Pulmonary artery endothelial cell (primary cell): ENCODE results near the gene KRT14. TPM values are rescaled to one million over a fixed set of nuclear protein-coding genes. Genes with fewer than 3 reads are reported as not detected.

ENCODE experiments used
- total RNA-seq: library from RNA; depleted of rRNA; stranded (reverse); fragments of >200 nt; gene quantifications from 2 replicates; pipeline ENCODE4 v1.2.3, GENCODE V29; 2014

The KRT14 gene
- total RNA-seq, 1 donor from 2014 or later, result 0.07 TPM

Other genes with a start within 250 kb of the KRT14 start
- not detected in 2 replicates for gene KRT33A, start 236.1 kb downstream of the KRT14 start, total RNA-seq
- gene KRT33B, start 217.1 kb downstream of the KRT14 start, total RNA-seq, result not detected in 2 replicates
- not detected in 2 replicates for gene KRT34, start 204.6 kb downstream of the KRT14 start, total RNA-seq
- gene KRT31, start 189.3 kb downstream of the KRT14 start, total RNA-seq, result not detected in 2 replicates
- gene KRT37, start 162.3 kb downstream of the KRT14 start, total RNA-seq, result not detected in 2 replicates
- gene KRT38, start 145.9 kb downstream of the KRT14 start, total RNA-seq, result not detected in 2 replicates
- not detected in 2 replicates for gene KRT32, start 119.5 kb downstream of the KRT14 start, total RNA-seq
- gene KRT35, start 105.7 kb downstream of the KRT14 start, total RNA-seq, result not detected in 2 replicates
- gene KRT36, start 97.0 kb downstream of the KRT14 start, total RNA-seq, result not detected in 2 replicates
- gene KRT13, start 81.3 kb downstream of the KRT14 start, total RNA-seq, result not detected in 2 replicates
- 1.6 and 3.4 TPM in 2 replicates for gene KRT15, start 68.0 kb downstream of the KRT14 start, total RNA-seq
- gene KRT19, start 58.6 kb downstream of the KRT14 start, total RNA-seq, result 63.6 and 81.6 TPM in 2 replicates
- not detected in 2 replicates for gene KRT9, start 14.8 kb downstream of the KRT14 start, total RNA-seq
- 0.13 and 0.63 TPM in 2 replicates for gene KRT16, start 25.9 kb upstream of the KRT14 start, total RNA-seq
- 3.1 and 3.8 TPM in 2 replicates for gene KRT17, start 37.7 kb upstream of the KRT14 start, total RNA-seq
- gene EIF1, start 102.0 kb upstream of the KRT14 start, total RNA-seq, result 66.4 and 81.1 TPM in 2 replicates
- gene GAST, start 125.4 kb upstream of the KRT14 start, total RNA-seq, result not detected in 2 replicates
- 0.07 and 0.18 TPM in 2 replicates for gene HAP1, start 147.7 kb upstream of the KRT14 start, total RNA-seq
- 71.6 and 76.9 TPM in 2 replicates for gene JUP, start 199.8 kb upstream of the KRT14 start, total RNA-seq
- 49.1 and 59.4 TPM in 2 replicates for gene P3H4, start 225.1 kb upstream of the KRT14 start, total RNA-seq
- gene FKBP10, start 226.1 kb upstream of the KRT14 start, total RNA-seq, result 139 and 196 TPM in 2 replicates
- gene NT5C3B, start 249.3 kb upstream of the KRT14 start, total RNA-seq, result 68.8 and 72.0 TPM in 2 replicates